Calu3 (cell line): Measurements from ENCODE around the gene BACH2. TPM values are rescaled to one million over a fixed set of nuclear protein-coding genes. Genes with fewer than 3 reads are reported as not detected.

Source experiments
- BruUV-seq: library from RNA; stranded (reverse); fragments of 400-500 nt; replicated peaks from 2 replicates; lab custom pipeline; 2021; lab: Mats Ljungman, UMichigan
- CTCF ChIA-PET: fragments of 300-600 bp; sonication (Branson Sonifier 250); formaldehyde crosslinking; loops from one replicate; lab custom pipeline; 2022; ENCODE audit warnings: antibody characterized with exemption; lab: Charles Lee
- DNase-seq: peaks from one replicate; pipeline ENCODE4 v3.0.0; 2022
- H3K27ac Mint-ChIP-seq: one replicate; pipeline ENCODE4 v1.8.0; 2022; ENCODE audit warnings: mixed read lengths; ENCODE audit not compliant: unreplicated experiment
- H3K27me3 Mint-ChIP-seq: one replicate; pipeline ENCODE4 v1.8.0; 2022; ENCODE audit warnings: mixed read lengths; ENCODE audit not compliant: unreplicated experiment
- H3K36me3 Mint-ChIP-seq: one replicate; pipeline ENCODE4 v1.8.0; 2022; ENCODE audit warnings: mild to moderate bottlenecking, moderate library complexity, mixed read lengths; ENCODE audit not compliant: insufficient read depth, unreplicated experiment
- H3K4me1 Mint-ChIP-seq: one replicate; pipeline ENCODE4 v1.8.0; 2022; ENCODE audit warnings: mild to moderate bottlenecking, low read depth, mixed read lengths; ENCODE audit not compliant: unreplicated experiment
- H3K4me3 Mint-ChIP-seq: one replicate; pipeline ENCODE4 v1.8.0; 2022; ENCODE audit warnings: mild to moderate bottlenecking, low read depth, moderate library complexity, mixed read lengths; ENCODE audit not compliant: unreplicated experiment
- H3K9me3 Mint-ChIP-seq: one replicate; pipeline ENCODE4 v1.8.0; 2022; ENCODE audit warnings: low read depth, mixed read lengths; ENCODE audit not compliant: unreplicated experiment
- intact Hi-C: fragments of 100-400 bp; cut with micrococcal nuclease; formaldehyde crosslinking; loops from one replicate; pipeline ENCODE4 v1.10.0; 2022; ENCODE audit not compliant: unreplicated experiment
- total RNA-seq: library from RNA; stranded (reverse); gene quantifications from 2 replicates; pipeline ENCODE4 v1.2.3, GENCODE V29; 2022
- TF ChIP-seq, protein P1 (sequence below): fragments of 200-600 bp; IDR thresholded peaks from one replicate; pipeline ENCODE4 v1.8.0; 2022; ENCODE audit warnings: antibody characterized with exemption; ENCODE audit not compliant: unreplicated experiment

Gene BACH2
- total RNA-seq, 1 experiment from 2014 or later: 7.2 TPM

DNA sequence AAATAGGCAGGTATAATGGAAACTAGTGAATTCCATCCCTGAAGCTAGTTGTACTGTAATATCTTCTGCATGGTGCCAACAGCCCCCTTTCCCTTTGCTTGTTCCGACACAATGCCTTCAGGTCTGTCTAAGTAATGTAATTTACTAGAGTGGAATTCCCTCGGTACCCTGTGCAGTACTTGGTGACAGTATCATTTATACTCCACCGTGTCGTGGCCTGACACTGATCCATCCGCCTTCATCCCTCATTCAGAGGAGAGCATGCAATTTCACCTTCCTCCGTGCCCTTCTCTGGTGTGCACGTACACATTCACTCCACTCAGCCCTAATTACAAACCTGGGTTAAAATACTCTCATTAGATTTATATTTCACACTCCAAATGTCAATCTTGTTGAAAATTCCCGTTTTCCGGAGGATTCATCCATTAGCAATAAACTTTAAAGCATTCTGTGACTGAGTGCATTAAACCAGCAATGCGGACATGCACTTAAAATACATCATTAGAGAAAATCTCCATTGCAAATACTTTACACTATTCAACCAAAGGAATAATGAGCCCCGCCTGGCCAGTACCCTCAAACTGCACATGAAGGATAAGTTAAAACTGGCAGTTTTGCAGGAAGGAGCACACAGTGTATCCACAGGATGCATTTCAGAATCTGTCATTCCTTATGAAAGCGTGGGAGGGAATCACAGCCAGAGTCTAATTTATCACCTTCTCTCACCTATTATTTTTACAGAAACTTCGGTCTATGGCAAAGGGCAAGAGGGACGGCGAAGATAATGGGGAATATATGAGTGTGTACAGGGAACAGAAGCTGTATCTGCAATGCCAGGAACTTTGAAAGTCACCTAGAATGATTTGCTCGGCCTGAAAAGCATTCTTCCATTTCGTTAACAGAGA is 219.9 kb downstream of the BACH2 start:
- BruUV-seq: no TSS peak
- Mint-ChIP-seq H3K9me3 (no peaks in the 10 kb centered on the region), H3K4me1 (peaks cover 16% of the 10 kb centered on the region), H3K36me3 (no peaks in the 10 kb centered on the region), H3K4me3 (no peak overlapping the region), H3K27ac (no peak overlapping the region), H3K27me3 (no peaks in the 10 kb centered on the region)
- intact Hi-C loops: no loop called here
- TF ChIP-seq, protein P1, sequence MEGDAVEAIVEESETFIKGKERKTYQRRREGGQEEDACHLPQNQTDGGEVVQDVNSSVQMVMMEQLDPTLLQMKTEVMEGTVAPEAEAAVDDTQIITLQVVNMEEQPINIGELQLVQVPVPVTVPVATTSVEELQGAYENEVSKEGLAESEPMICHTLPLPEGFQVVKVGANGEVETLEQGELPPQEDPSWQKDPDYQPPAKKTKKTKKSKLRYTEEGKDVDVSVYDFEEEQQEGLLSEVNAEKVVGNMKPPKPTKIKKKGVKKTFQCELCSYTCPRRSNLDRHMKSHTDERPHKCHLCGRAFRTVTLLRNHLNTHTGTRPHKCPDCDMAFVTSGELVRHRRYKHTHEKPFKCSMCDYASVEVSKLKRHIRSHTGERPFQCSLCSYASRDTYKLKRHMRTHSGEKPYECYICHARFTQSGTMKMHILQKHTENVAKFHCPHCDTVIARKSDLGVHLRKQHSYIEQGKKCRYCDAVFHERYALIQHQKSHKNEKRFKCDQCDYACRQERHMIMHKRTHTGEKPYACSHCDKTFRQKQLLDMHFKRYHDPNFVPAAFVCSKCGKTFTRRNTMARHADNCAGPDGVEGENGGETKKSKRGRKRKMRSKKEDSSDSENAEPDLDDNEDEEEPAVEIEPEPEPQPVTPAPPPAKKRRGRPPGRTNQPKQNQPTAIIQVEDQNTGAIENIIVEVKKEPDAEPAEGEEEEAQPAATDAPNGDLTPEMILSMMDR: no peak
- no peak for DNase-seq
- CTCF ChIA-PET: no interaction called here

DNA sequence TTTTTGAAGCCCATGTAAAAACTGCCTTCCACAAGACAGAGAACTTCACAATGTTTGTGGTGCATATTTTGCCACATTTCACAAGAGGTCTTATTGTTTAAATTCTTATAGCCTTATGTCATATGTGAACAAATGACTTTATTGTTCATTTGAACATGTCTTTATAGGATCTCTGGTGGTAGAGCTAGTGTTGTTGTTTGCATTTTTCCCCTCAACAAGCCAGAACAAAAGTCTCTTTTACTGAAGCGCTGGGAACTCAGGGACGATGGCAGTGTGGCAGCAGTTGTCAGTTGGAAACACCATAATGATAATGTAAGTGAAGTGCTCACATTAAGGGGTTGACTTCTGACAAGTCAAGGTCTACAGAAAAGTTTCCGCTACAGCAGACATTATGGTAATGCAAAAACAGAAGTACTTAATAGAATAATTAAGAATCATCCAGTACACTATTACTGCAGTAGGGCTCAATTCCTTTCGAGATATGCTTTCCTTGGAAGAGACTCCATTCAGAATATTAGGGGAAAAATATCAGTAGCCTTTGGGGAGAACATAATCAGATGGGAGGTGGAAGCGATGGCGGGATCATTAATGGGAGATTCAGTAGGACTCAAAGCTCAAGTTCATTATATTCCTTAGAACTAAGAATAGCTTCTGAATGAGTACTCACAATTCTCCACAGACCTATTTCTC is 222.3 kb downstream of the BACH2 start:
- intact Hi-C loops: no loop called here
- no peak for DNase-seq
- no TSS peak for BruUV-seq
- no peak overlapping the region for H3K4me3 Mint-ChIP-seq
- no peak overlapping the region for H3K27ac Mint-ChIP-seq
- H3K36me3 Mint-ChIP-seq: no peaks in the 10 kb centered on the region
- no peaks in the 10 kb centered on the region for H3K27me3 Mint-ChIP-seq
- peaks cover 19% of the 10 kb centered on the region for H3K4me1 Mint-ChIP-seq
- no peaks in the 10 kb centered on the region for H3K9me3 Mint-ChIP-seq
- TF ChIP-seq, protein P1: no peak
- CTCF ChIA-PET: no interaction called here

DNA sequence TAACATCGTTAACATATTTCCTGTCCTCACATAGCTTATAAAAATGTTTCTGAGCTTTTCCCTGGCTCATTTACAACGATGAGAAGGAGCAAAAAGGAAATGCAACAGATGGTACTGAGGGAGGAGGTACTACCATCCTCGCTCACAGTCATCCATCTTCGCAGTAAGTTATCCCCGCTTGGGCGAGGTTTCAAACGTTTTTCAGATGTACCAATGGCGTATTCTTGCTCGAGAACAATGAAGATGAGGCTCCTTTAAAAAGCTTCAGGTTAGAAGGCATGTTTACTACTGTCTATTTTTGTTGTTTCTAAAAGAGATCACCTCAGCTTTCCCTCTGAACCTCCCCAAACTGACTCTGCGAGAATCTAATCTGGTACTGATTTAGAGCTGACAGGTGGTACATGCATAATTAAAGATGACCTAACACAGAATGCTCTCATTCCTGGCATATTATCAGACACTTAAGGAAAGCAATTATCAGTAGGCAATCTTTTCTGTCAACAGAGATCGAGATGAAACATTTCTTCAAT is 223.6 kb downstream of the BACH2 start:
- TF ChIP-seq, protein P1: no peak
- no peak for DNase-seq
- intact Hi-C loops: no loop called here
- no TSS peak for BruUV-seq
- H3K4me3 Mint-ChIP-seq: no peak overlapping the region
- no peaks in the 10 kb centered on the region for H3K27me3 Mint-ChIP-seq
- CTCF ChIA-PET: no interaction called here
- no peaks in the 10 kb centered on the region for H3K36me3 Mint-ChIP-seq
- no peak overlapping the region for H3K27ac Mint-ChIP-seq
- H3K4me1 Mint-ChIP-seq: peaks cover 28% of the 10 kb centered on the region
- no peaks in the 10 kb centered on the region for H3K9me3 Mint-ChIP-seq

DNA sequence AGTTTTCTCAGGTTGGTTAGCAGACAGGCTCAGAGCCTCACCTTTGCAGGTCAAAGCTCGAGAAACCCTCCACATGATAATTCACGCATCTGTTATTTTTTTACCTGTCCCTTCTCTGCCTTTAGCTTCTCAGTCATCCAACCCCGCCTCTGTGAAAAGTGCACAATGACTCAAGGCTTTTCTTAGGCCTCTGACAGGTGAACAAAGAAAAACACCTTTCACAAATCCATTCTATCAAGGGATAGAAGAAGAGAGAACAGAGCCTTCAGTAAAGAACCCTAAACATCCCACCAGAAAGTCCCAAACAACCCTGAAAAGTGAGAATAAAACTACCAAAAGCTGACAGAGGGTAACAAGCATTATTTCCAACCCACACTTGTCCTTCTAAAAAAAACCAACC is 224.1 kb downstream of the BACH2 start:
- no peaks in the 10 kb centered on the region for H3K9me3 Mint-ChIP-seq
- H3K36me3 Mint-ChIP-seq: no peaks in the 10 kb centered on the region
- no peak overlapping the region for H3K4me3 Mint-ChIP-seq
- H3K27ac Mint-ChIP-seq: no peak overlapping the region
- intact Hi-C loops: no loop called here
- CTCF ChIA-PET: no interaction called here
- no peaks in the 10 kb centered on the region for H3K27me3 Mint-ChIP-seq
- TF ChIP-seq, protein P1: no peak
- H3K4me1 Mint-ChIP-seq: peaks cover 28% of the 10 kb centered on the region
- no peak for DNase-seq
- BruUV-seq: no TSS peak
